Liver (tissue), 9 donors: ENCODE results near the gene BCL2L1. TPM values are rescaled to one million over a fixed set of nuclear protein-coding genes. Genes with fewer than 3 reads are reported as not detected.

Experiments used
- DNase-seq: peaks from one replicate; pipeline ENCODE4 v3.0.0-alpha.2; 2017; ENCODE audit warnings: low spot score
- H3K27ac ChIP-seq, 2 donors: one replicate each; pipeline ENCODE4 v1.7.0; 2013; ENCODE audit warnings: inconsistent platforms in 2 of 2, low read length in 2 of 2, control low read depth in 1 of 2, low read depth in 1 of 2, mild to moderate bottlenecking in 1 of 2
- H3K27me3 ChIP-seq, 4 donors: one replicate each; pipeline versions ENCODE4 v1.6.1 to v1.7.0; 2013; ENCODE audit warnings: low read length in 3 of 4, inconsistent platforms in 1 of 4, mild to moderate bottlenecking in 1 of 4, moderate library complexity in 1 of 4; ENCODE audit not compliant: control insufficient read depth in 4 of 4, insufficient read depth in 4 of 4
- H3K36me3 ChIP-seq, 4 donors: one replicate each; pipeline versions ENCODE4 v1.6.1 to v1.7.0; 2013; ENCODE audit warnings: low read length in 3 of 4, mild to moderate bottlenecking in 3 of 4, low read depth in 1 of 4, moderate library complexity in 1 of 4; ENCODE audit not compliant: control insufficient read depth in 4 of 4, insufficient read depth in 3 of 4
- H3K4me1 ChIP-seq, 4 donors: one replicate each; pipeline versions ENCODE4 v1.6.1 to v1.7.0; 2013; ENCODE audit warnings: low read length in 3 of 4, mild to moderate bottlenecking in 3 of 4, moderate library complexity in 1 of 4; ENCODE audit not compliant: control insufficient read depth in 4 of 4, insufficient read depth in 4 of 4
- H3K4me3 ChIP-seq, 3 donors: one replicate each; pipeline versions ENCODE4 v1.6.1 to v1.7.0; 2013; ENCODE audit warnings: low read length in 3 of 3, control low read depth in 1 of 3, low read depth in 1 of 3, mild to moderate bottlenecking in 1 of 3
- H3K9ac ChIP-seq, 2 donors: one replicate each; pipeline ENCODE4 v1.7.0; 2013; ENCODE audit warnings: low read length in 2 of 2, mild to moderate bottlenecking in 2 of 2, moderate library complexity in 2 of 2, control low read depth in 1 of 2, low read depth in 1 of 2
- H3K9me3 ChIP-seq, 4 donors: one replicate each; pipeline versions ENCODE4 v1.6.1 to v1.7.0; 2013; ENCODE audit warnings: low read length in 3 of 4; ENCODE audit not compliant: control insufficient read depth in 4 of 4
- EGR1 ChIP-seq, 2 donors: IDR thresholded peaks; 2 replicates each; pipeline ENCODE4 v1.6.1; 2016 to 2018; ENCODE audit warnings: antibody characterized with exemption in 2 of 2, low read depth in 2 of 2
- FOXA1 ChIP-seq: IDR thresholded peaks from 2 replicates; pipeline ENCODE4 v1.6.1; 2016; ENCODE audit warnings: antibody characterized with exemption
- FOXA2 ChIP-seq: IDR thresholded peaks from 2 replicates; pipeline ENCODE4 v1.6.1; 2016; ENCODE audit warnings: antibody characterized with exemption
- GABPA ChIP-seq, 2 donors: IDR thresholded peaks in 1 of 2; conservative IDR thresholded peaks in 1 of 2; 2 replicates each; pipeline ENCODE4 v1.6.1; 2016; ENCODE audit warnings: antibody characterized with exemption in 2 of 2, mild to moderate bottlenecking in 1 of 2, moderate library complexity in 1 of 2
- HNF4A ChIP-seq, 2 donors: conservative IDR thresholded peaks; 2 replicates each; pipeline ENCODE4 v1.6.1; 2016; ENCODE audit warnings: antibody characterized with exemption in 2 of 2, mild to moderate bottlenecking in 2 of 2
- HNF4G ChIP-seq: IDR thresholded peaks from 2 replicates; pipeline ENCODE4 v1.6.1; 2016; ENCODE audit warnings: antibody characterized with exemption
- JUND ChIP-seq, 2 donors: IDR thresholded peaks; 2 replicates each; pipeline ENCODE4 v1.6.1; 2016; ENCODE audit warnings: antibody characterized with exemption in 2 of 2
- NR2F2 ChIP-seq: IDR thresholded peaks from 2 replicates; pipeline ENCODE4 v1.6.1; 2016; ENCODE audit warnings: antibody characterized with exemption
- RAD21 ChIP-seq, 2 donors: IDR thresholded peaks; 2 replicates each; pipeline ENCODE4 v1.6.1; 2016; ENCODE audit warnings: antibody characterized with exemption in 2 of 2, mild to moderate bottlenecking in 2 of 2
- RXRA ChIP-seq, 2 donors: IDR thresholded peaks; 2 replicates each; pipeline ENCODE4 v1.6.1; 2017 to 2018; ENCODE audit warnings: antibody characterized with exemption in 2 of 2, mild to moderate bottlenecking in 1 of 2
- SP1 ChIP-seq: IDR thresholded peaks from 2 replicates; pipeline ENCODE4 v1.6.1; 2018; ENCODE audit warnings: antibody characterized with exemption, mild to moderate bottlenecking
- TAF1 ChIP-seq: conservative IDR thresholded peaks from 2 replicates; pipeline ENCODE4 v1.6.1; 2016; ENCODE audit warnings: antibody characterized with exemption, mild to moderate bottlenecking
- YY1 ChIP-seq: IDR thresholded peaks from 2 replicates; pipeline ENCODE4 v1.6.1; 2016; ENCODE audit warnings: antibody characterized with exemption, mild to moderate bottlenecking
- ZBTB33 ChIP-seq: IDR thresholded peaks from 2 replicates; pipeline ENCODE4 v1.6.1; 2016; ENCODE audit warnings: antibody characterized with exemption
- WGBS: extraction: QIAGEN DNeasy Blood & Tissue Kit; methylation state at CpG from one replicate; pipeline ENCODE4 v1.1.7; 2013; 5-methylcytosine and 5-hydroxymethylcytosine counted together
- polyA plus RNA-seq, 2 donors: library from polyadenylated mRNA; stranded (reverse) in 1 of 2; unstranded in 1 of 2; fragments of 200-250 nt in 1 of 2; fragments of >200 nt in 1 of 2; fragmentation: Nextera tagmentation in 1 of 2; extraction: Ambion mirVana in 1 of 2; gene quantifications; one replicate each; pipeline versions ENCODE4 v1.2.1 to v1.2.3, GENCODE V29; 2013 to 2015
- total RNA-seq, 2 donors: library from RNA; depleted of rRNA; stranded (reverse); fragments of >200 nt; gene quantifications; one replicate each; pipeline ENCODE4 v1.2.3, GENCODE V29; 2014
- TF ChIP-seq, protein P1 (sequence below): IDR thresholded peaks from 2 replicates; pipeline ENCODE4 v1.6.1; 2016; ENCODE audit warnings: antibody characterized with exemption
- TF ChIP-seq, protein P2 (sequence below): fragments of 150-350 bp; IDR thresholded peaks from 2 replicates; pipeline ENCODE4 v1.5.1; 2017; ENCODE audit warnings: improper control_type of control experiment, low read depth, low read length; ENCODE audit not compliant: missing input control
- TF ChIP-seq, protein P3 (sequence below): IDR thresholded peaks from 2 replicates; pipeline ENCODE4 v1.6.1; 2016; ENCODE audit warnings: antibody characterized with exemption
- TF ChIP-seq, protein P4 (sequence below): IDR thresholded peaks from 2 replicates; pipeline ENCODE4 v1.6.1; 2016; ENCODE audit warnings: antibody characterized with exemption, mild to moderate bottlenecking
- donor health status: healthy.
- donor health status: healthy.
- donor health status: healthy.
- donor health status: healthy.
- donor health status: healthy.

BCL2L1 gene
- total and polyA plus RNA-seq, 4 donors, result 29.7 to 124 (median 46.0) TPM

DNA sequence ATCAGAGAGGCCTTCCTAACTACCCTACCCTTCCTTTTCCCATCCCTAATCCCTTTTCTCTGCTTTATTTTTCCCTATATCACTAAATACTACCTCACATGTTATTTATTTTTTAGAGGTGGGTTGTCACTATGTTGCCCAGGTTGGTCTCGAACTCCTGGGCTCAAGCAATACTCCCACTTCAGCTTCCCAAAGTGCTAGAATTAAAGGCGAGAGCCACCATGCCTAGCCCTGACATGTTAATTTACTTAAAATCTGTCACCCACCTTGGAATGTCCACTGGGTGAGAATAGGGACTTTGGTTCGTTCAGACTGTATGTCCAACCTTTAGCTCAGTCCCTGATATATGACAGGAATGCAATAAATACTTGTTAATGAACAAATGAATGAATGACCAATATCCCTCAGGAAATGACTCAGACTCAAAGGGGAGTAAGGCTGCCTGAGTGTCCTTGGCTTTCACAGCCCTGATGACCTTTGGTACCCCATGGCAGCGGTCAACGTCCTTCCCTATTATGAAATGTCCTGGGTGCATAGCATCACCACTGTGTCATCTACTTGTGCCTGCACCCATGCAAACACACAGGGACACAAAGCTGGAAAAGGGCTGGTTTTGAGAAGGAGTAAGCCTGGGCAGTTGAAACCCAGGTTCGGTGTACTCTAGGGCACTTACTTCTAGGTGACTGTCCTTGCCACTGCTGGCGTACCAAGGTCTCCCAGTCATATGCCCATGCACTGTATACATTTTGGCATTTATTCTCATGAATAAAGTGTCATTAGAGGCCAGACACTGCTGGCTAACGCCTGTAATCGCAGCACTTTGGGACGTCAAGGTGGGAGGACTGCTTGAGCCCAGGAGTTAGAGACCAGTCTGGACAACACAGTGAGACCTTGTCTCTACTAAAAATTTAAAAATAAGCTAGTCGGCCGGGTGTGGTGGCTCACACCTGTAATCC is 26.5 kb downstream of the BCL2L1 start:
- Histone ChIP-seq H3K9me3 (no peaks in the 10 kb centered on the region), H3K9ac (no peak overlapping the region), H3K4me1 (peaks cover 17 to 50% (median 29%) of the 10 kb centered on the region in 4 donors), H3K4me3 (no peak overlapping the region), H3K27me3 (no peaks in the 10 kb centered on the region), H3K27ac (peak overlapping the region; percentile 76 to 97), H3K36me3 (peaks cover 0 to 6% (median 0%) of the 10 kb centered on the region in 4 donors)
- no peak for DNase-seq
- 55% methylated on average over 12 of the region's 12 CpGs for WGBS
- TF ChIP-seq, protein P1, sequence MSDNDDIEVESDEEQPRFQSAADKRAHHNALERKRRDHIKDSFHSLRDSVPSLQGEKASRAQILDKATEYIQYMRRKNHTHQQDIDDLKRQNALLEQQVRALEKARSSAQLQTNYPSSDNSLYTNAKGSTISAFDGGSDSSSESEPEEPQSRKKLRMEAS, result peak; percentile 97
- TF ChIP-seq TAF1, result peak; percentile 23
- TF ChIP-seq, protein P2, sequence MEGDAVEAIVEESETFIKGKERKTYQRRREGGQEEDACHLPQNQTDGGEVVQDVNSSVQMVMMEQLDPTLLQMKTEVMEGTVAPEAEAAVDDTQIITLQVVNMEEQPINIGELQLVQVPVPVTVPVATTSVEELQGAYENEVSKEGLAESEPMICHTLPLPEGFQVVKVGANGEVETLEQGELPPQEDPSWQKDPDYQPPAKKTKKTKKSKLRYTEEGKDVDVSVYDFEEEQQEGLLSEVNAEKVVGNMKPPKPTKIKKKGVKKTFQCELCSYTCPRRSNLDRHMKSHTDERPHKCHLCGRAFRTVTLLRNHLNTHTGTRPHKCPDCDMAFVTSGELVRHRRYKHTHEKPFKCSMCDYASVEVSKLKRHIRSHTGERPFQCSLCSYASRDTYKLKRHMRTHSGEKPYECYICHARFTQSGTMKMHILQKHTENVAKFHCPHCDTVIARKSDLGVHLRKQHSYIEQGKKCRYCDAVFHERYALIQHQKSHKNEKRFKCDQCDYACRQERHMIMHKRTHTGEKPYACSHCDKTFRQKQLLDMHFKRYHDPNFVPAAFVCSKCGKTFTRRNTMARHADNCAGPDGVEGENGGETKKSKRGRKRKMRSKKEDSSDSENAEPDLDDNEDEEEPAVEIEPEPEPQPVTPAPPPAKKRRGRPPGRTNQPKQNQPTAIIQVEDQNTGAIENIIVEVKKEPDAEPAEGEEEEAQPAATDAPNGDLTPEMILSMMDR, result no peak
- peak; percentile 75 for TF ChIP-seq YY1
- peak; percentile 92 for TF ChIP-seq HNF4G
- TF ChIP-seq EGR1 (IDR thresholded peaks at IDR 0.05; ENCODE audit: low read depth in 2 of 2), result peak in 1 of 2 donors; percentile 82
- peak; percentile 88 for TF ChIP-seq FOXA1
- TF ChIP-seq RAD21 (IDR thresholded peaks at IDR 0.05), result peak; percentile 39 to 63
- TF ChIP-seq JUND (IDR thresholded peaks at IDR 0.05), result peak; percentile 97 to 98
- TF ChIP-seq, protein P3, sequence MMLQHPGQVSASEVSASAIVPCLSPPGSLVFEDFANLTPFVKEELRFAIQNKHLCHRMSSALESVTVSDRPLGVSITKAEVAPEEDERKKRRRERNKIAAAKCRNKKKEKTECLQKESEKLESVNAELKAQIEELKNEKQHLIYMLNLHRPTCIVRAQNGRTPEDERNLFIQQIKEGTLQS, result peak; percentile 96
- peak; percentile 99 for TF ChIP-seq SP1
- TF ChIP-seq, protein P4, sequence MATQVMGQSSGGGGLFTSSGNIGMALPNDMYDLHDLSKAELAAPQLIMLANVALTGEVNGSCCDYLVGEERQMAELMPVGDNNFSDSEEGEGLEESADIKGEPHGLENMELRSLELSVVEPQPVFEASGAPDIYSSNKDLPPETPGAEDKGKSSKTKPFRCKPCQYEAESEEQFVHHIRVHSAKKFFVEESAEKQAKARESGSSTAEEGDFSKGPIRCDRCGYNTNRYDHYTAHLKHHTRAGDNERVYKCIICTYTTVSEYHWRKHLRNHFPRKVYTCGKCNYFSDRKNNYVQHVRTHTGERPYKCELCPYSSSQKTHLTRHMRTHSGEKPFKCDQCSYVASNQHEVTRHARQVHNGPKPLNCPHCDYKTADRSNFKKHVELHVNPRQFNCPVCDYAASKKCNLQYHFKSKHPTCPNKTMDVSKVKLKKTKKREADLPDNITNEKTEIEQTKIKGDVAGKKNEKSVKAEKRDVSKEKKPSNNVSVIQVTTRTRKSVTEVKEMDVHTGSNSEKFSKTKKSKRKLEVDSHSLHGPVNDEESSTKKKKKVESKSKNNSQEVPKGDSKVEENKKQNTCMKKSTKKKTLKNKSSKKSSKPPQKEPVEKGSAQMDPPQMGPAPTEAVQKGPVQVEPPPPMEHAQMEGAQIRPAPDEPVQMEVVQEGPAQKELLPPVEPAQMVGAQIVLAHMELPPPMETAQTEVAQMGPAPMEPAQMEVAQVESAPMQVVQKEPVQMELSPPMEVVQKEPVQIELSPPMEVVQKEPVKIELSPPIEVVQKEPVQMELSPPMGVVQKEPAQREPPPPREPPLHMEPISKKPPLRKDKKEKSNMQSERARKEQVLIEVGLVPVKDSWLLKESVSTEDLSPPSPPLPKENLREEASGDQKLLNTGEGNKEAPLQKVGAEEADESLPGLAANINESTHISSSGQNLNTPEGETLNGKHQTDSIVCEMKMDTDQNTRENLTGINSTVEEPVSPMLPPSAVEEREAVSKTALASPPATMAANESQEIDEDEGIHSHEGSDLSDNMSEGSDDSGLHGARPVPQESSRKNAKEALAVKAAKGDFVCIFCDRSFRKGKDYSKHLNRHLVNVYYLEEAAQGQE, result peak; percentile 72
- TF ChIP-seq FOXA2, result peak; percentile 83
- TF ChIP-seq RXRA (IDR thresholded peaks at IDR 0.05), result peak; percentile 100
- no peak for TF ChIP-seq GABPA (IDR thresholded peaks at IDR 0.05 in 1 of 2, conservative IDR thresholded peaks at IDR 0.05 in 1 of 2)
- peak; percentile 95 for TF ChIP-seq HNF4A (conservative IDR thresholded peaks at IDR 0.05)
- peak; percentile 87 for TF ChIP-seq NR2F2
- peak; percentile 79 for TF ChIP-seq ZBTB33
